Caco-2 (cell line): ENCODE results near the gene ERC1. TPM values are rescaled to one million over a fixed set of nuclear protein-coding genes. Genes with fewer than 3 reads are reported as not detected.

Experiments
- BruUV-seq: library from RNA; stranded (reverse); fragments of 400-500 nt; replicated peaks from 2 replicates; lab custom pipeline; 2021; lab: Mats Ljungman, UMichigan
- CTCF ChIA-PET: fragments of 300-600 bp; sonication (Branson Sonifier 250); formaldehyde crosslinking; loops from one replicate; lab custom pipeline; 2022; ENCODE audit warnings: antibody characterized with exemption; lab: Charles Lee
- POLR2A ChIA-PET: fragments of 300-600 bp; sonication (Branson Sonifier 250); formaldehyde crosslinking; loops from one replicate; lab custom pipeline; 2022; ENCODE audit warnings: antibody characterized with exemption; lab: Charles Lee
- DNase-seq, 2 experiments: peaks; one replicate each; pipeline versions ENCODE4 v3.0.0 to v3.0.0-alpha.2; 2020 to 2022
- H3K27me3 ChIP-seq: replicated peaks from 2 replicates; pipeline ENCODE4 v1.6.0; 2011; ENCODE audit warnings: low read length; ENCODE audit not compliant: control insufficient read depth, insufficient read depth
- H3K36me3 ChIP-seq: 2 replicates; pipeline ENCODE4 v1.5.1; 2011; ENCODE audit warnings: low read length; ENCODE audit not compliant: control insufficient read depth, insufficient read depth
- H3K4me1 ChIP-seq: fragments of 250-450 bp; sonication (Bioruptor Pico); 2 replicates; pipeline ENCODE4 v1.5.1; 2020; ENCODE audit warnings: mild to moderate bottlenecking
- H3K4me3 ChIP-seq: 2 replicates; pipeline ENCODE4 v1.5.1; 2011; ENCODE audit warnings: low read depth, mild to moderate bottlenecking, control low read depth, low read length
- H3K9me3 ChIP-seq: fragments of 250-450 bp; sonication (Bioruptor Pico); 2 replicates; pipeline ENCODE4 v1.5.1; 2020; ENCODE audit warnings: mild to moderate bottlenecking, moderate library complexity
- H3K27ac Mint-ChIP-seq: one replicate; pipeline ENCODE4 v1.8.0; 2022; ENCODE audit warnings: mixed read lengths; ENCODE audit not compliant: unreplicated experiment
- H3K27me3 Mint-ChIP-seq: one replicate; pipeline ENCODE4 v1.8.0; 2022; ENCODE audit warnings: mixed read lengths; ENCODE audit not compliant: insufficient read depth, unreplicated experiment
- H3K36me3 Mint-ChIP-seq: one replicate; pipeline ENCODE4 v1.8.0; 2022; ENCODE audit warnings: mild to moderate bottlenecking, mixed read lengths; ENCODE audit not compliant: insufficient read depth, unreplicated experiment
- H3K4me1 Mint-ChIP-seq: one replicate; pipeline ENCODE4 v1.8.0; 2022; ENCODE audit warnings: low read depth, mixed read lengths; ENCODE audit not compliant: unreplicated experiment
- H3K4me3 Mint-ChIP-seq: one replicate; pipeline ENCODE4 v1.8.0; 2022; ENCODE audit warnings: mild to moderate bottlenecking, moderate library complexity, mixed read lengths; ENCODE audit not compliant: unreplicated experiment
- H3K9me3 Mint-ChIP-seq: one replicate; pipeline ENCODE4 v1.8.0; 2022; ENCODE audit warnings: mixed read lengths; ENCODE audit not compliant: unreplicated experiment
- CTCF ChIP-seq, 2 experiments: fragments of 200-600 bp in 1 of 2; IDR thresholded peaks; 1 replicate in 1 of 2; 2 replicates in 1 of 2; pipeline versions ENCODE4 v1.5.1 to v1.8.0; 2011 to 2022; ENCODE audit warnings: antibody characterized with exemption in 1 of 2, control low read depth in 1 of 2, inconsistent platforms in 1 of 2, low read depth in 1 of 2, low read length in 1 of 2, mild to moderate bottlenecking in 1 of 2, moderate library complexity in 1 of 2; ENCODE audit not compliant: insufficient read depth in 1 of 2, severe bottlenecking in 1 of 2, unreplicated experiment in 1 of 2
- intact Hi-C: fragments of 100-400 bp; cut with micrococcal nuclease; formaldehyde crosslinking; loops from one replicate; pipeline ENCODE4 v1.10.0; 2022; ENCODE audit not compliant: unreplicated experiment
- total RNA-seq: library from RNA; stranded (reverse); gene quantifications from 2 replicates; pipeline ENCODE4 v1.2.3, GENCODE V29; 2022

Gene ERC1
- total RNA-seq, 1 experiment from 2014 or later: 88.4 TPM

DNA sequence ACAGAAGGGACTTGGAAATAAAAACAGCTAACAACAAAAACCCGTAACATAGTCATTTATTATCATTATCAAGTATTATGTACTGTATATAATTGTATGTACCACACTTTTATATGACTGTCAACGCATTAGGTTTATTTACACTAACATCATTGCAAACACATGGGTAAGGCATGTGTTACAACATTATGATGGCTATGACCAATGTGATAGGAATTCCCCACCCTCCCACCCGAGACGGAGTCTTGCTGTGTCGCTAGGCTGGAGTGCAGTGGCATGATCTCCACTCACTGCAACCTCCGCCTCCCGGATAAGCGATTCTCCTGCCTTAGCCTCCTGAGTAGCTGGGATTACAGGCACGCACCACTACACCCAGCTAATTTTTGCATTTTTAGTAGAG is 82.6 kb downstream of the ERC1 start:
- H3K9me3 ChIP-seq: no peaks in the 10 kb centered on the region
- H3K36me3 ChIP-seq: no peaks in the 10 kb centered on the region
- H3K36me3 Mint-ChIP-seq: no peaks in the 10 kb centered on the region
- H3K27me3 Mint-ChIP-seq: no peaks in the 10 kb centered on the region
- no peaks in the 10 kb centered on the region for H3K27me3 ChIP-seq
- intact Hi-C loops: no loop called here
- no peak overlapping the region for H3K4me3 ChIP-seq
- no peak overlapping the region for H3K27ac Mint-ChIP-seq
- no peaks in the 10 kb centered on the region for H3K4me1 ChIP-seq
- no peaks in the 10 kb centered on the region for H3K9me3 Mint-ChIP-seq
- peaks cover 6% of the 10 kb centered on the region for H3K4me1 Mint-ChIP-seq
- CTCF ChIA-PET: no interaction called here
- POLR2A ChIA-PET: no interaction called here
- TF ChIP-seq CTCF (IDR thresholded peaks at IDR 0.05; ENCODE audit: insufficient read depth in 1 of 2, low read depth in 1 of 2, low read length in 1 of 2, severe bottlenecking in 1 of 2, unreplicated experiment in 1 of 2): no peak
- no peak overlapping the region for H3K4me3 Mint-ChIP-seq
- no TSS peak for BruUV-seq
- no peak for DNase-seq

DNA sequence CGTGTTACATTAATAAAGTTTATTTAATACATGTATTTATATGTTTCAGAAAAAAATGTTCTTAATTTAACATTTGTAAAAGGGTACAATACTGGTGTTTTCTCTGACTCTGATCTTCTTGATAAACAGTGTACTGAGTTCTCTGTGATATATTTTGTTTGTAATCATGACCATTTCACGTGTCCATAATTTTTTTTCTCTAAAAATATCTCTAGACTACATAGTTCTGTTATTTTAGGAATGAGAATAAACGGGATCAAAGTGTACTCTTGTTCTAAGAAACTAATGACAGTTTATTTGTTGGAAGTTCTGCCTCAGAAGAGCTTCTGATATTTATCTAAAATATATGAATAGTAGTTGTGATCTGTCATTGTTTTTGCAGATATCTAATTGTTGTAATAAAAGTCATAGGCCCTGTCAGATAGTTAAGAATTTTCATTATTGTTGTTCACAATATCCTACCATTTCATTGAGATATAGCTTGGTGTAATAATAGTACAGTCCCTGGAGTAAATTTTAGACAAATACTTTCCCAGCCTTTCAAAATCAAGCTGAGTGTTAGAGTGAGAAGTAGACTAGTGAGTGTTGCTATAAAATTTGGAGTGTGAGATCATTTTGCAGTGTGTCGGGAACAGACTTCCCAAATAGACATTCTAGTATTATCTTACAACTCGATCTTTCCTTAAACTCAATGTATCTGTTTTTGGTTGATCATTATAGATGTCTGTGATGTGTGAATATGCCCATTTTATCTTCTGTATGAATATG is 86.2 kb downstream of the ERC1 start:
- TF ChIP-seq CTCF (IDR thresholded peaks at IDR 0.05; ENCODE audit: insufficient read depth in 1 of 2, low read depth in 1 of 2, low read length in 1 of 2, severe bottlenecking in 1 of 2, unreplicated experiment in 1 of 2): no peak
- Mint-ChIP-seq H3K27ac (no peak overlapping the region), H3K36me3 (no peaks in the 10 kb centered on the region), H3K9me3 (no peaks in the 10 kb centered on the region), H3K4me3 (no peak overlapping the region), H3K4me1 (peaks cover 6% of the 10 kb centered on the region), H3K27me3 (no peaks in the 10 kb centered on the region)
- Histone ChIP-seq H3K27me3 (no peaks in the 10 kb centered on the region), H3K4me3 (no peak overlapping the region), H3K36me3 (no peaks in the 10 kb centered on the region), H3K9me3 (no peaks in the 10 kb centered on the region), H3K4me1 (no peaks in the 10 kb centered on the region)
- POLR2A ChIA-PET: no interaction called here
- intact Hi-C loops: no loop called here
- BruUV-seq: no TSS peak
- CTCF ChIA-PET: interaction anchor here (1.5 kb wide), 1 partner anchor 16 kb away, joined by 3 read pairs; no protein-coding TSS in a partner anchor
- DNase-seq: no peak

DNA sequence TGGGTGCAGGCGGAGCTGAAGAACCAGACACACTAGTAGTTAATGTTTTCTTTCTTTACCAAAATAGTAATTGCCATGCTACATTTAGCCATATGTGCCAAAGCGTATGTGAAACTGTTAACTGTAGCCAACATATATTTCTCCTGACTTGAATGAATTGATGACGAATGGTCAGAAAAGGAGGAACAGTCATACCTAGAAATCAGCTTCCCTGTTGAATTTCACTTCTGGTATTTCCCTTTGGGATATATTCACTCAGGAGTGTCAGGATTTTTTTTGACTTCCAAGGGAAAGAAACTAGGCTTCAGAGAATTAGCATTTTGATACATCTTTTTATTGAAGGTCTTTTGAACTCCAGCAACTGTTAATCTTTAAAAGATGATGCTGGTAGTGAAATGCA is 87.0 kb downstream of the ERC1 start:
- intact Hi-C loops: no loop called here
- BruUV-seq: no TSS peak
- no peak overlapping the region for H3K4me3 Mint-ChIP-seq
- Histone ChIP-seq H3K4me3 (no peak overlapping the region), H3K9me3 (no peaks in the 10 kb centered on the region), H3K4me1 (no peaks in the 10 kb centered on the region), H3K27me3 (no peaks in the 10 kb centered on the region), H3K36me3 (no peaks in the 10 kb centered on the region)
- ChIA-PET CTCF (interaction anchor here (1.5 kb wide), 1 partner anchor 15 kb away, joined by 3 read pairs; no protein-coding TSS in a partner anchor), POLR2A (no interaction called here)
- peaks cover 7% of the 10 kb centered on the region for H3K4me1 Mint-ChIP-seq
- H3K27me3 Mint-ChIP-seq: no peaks in the 10 kb centered on the region
- TF ChIP-seq CTCF (IDR thresholded peaks at IDR 0.05; ENCODE audit: insufficient read depth in 1 of 2, low read depth in 1 of 2, low read length in 1 of 2, severe bottlenecking in 1 of 2, unreplicated experiment in 1 of 2): no peak
- no peaks in the 10 kb centered on the region for H3K9me3 Mint-ChIP-seq
- no peak for DNase-seq
- H3K27ac Mint-ChIP-seq: no peak overlapping the region
- peaks cover under 1% of the 10 kb centered on the region for H3K36me3 Mint-ChIP-seq
